H9 (cell line): ENCODE results near the gene MC4R. TPM values are rescaled to one million over a fixed set of nuclear protein-coding genes. Genes with fewer than 3 reads are reported as not detected.

ENCODE experiments used
- DNase-seq: peaks from one replicate; pipeline ENCODE4 v3.0.0-alpha.2; 2017
- H2AFZ ChIP-seq: one replicate; pipeline ENCODE4 v1.6.1; 2013; ENCODE audit warnings: mild to moderate bottlenecking, low read length, control low read depth, moderate library complexity
- H2AK5ac ChIP-seq: 2 replicates; pipeline ENCODE4 v1.6.1; 2013; ENCODE audit warnings: low read length, control low read depth, mixed read lengths; ENCODE audit not compliant: insufficient read length
- H2BK120ac ChIP-seq: one replicate; pipeline ENCODE4 v1.6.1; 2013; ENCODE audit warnings: low read depth, mild to moderate bottlenecking, low read length, control low read depth, inconsistent platforms; ENCODE audit not compliant: poor library complexity, severe bottlenecking
- H2BK12ac ChIP-seq: 2 replicates; pipeline ENCODE4 v1.6.1; 2013; ENCODE audit warnings: low read length, control low read depth, mixed read lengths, low read depth; ENCODE audit not compliant: insufficient read length
- H2BK15ac ChIP-seq: 2 replicates; pipeline ENCODE4 v1.6.1; 2013; ENCODE audit warnings: low read depth, low read length, control low read depth
- H2BK20ac ChIP-seq: one replicate; pipeline ENCODE4 v1.6.1; 2013; ENCODE audit warnings: low read depth, mild to moderate bottlenecking, low read length, control low read depth, inconsistent platforms; ENCODE audit not compliant: poor library complexity, severe bottlenecking
- H2BK5ac ChIP-seq: 2 replicates; pipeline ENCODE4 v1.6.1; 2013; ENCODE audit warnings: low read length, control low read depth, mixed read lengths; ENCODE audit not compliant: insufficient read length
- H3K14ac ChIP-seq: 2 replicates; pipeline ENCODE4 v1.6.1; 2013; ENCODE audit warnings: low read length, control low read depth; ENCODE audit not compliant: insufficient read depth
- H3K18ac ChIP-seq: 2 replicates; pipeline ENCODE4 v1.6.1; 2013; ENCODE audit warnings: low read depth, mild to moderate bottlenecking, mixed read lengths, low read length, control low read depth; ENCODE audit not compliant: insufficient read length
- H3K23ac ChIP-seq: 2 replicates; pipeline ENCODE4 v1.6.1; 2013; ENCODE audit warnings: low read length, control low read depth, mixed read lengths, low read depth; ENCODE audit not compliant: insufficient read length
- H3K23me2 ChIP-seq: 2 replicates; pipeline ENCODE4 v1.6.1; 2013; ENCODE audit warnings: low read depth, mild to moderate bottlenecking, mixed read lengths, low read length, control low read depth; ENCODE audit not compliant: insufficient read length, poor library complexity, severe bottlenecking
- H3K27ac ChIP-seq: 2 replicates; pipeline ENCODE4 v1.5.1; 2013; ENCODE audit warnings: low read length, control low read depth, mixed read lengths, low read depth; ENCODE audit not compliant: insufficient read length
- H3K27me3 ChIP-seq: 2 replicates; pipeline ENCODE4 v1.6.1; 2013; ENCODE audit warnings: low read length, control low read depth, inconsistent platforms; ENCODE audit not compliant: insufficient read depth
- H3K4ac ChIP-seq: 2 replicates; pipeline ENCODE4 v1.6.1; 2013; ENCODE audit warnings: low read depth, mild to moderate bottlenecking, control low read depth, inconsistent platforms, low read length, moderate library complexity
- H3K4me1 ChIP-seq: 2 replicates; pipeline ENCODE4 v1.6.1; 2013; ENCODE audit warnings: low read length, control low read depth, inconsistent platforms; ENCODE audit not compliant: insufficient read depth
- H3K4me2 ChIP-seq: 2 replicates; pipeline ENCODE4 v1.6.1; 2013; ENCODE audit warnings: low read length, control low read depth, mixed read lengths; ENCODE audit not compliant: insufficient read length, insufficient read depth
- H3K56ac ChIP-seq: 2 replicates; pipeline ENCODE4 v1.6.1; 2013; ENCODE audit warnings: low read depth, mild to moderate bottlenecking, mixed read lengths, low read length, control low read depth; ENCODE audit not compliant: insufficient read length
- H3K79me1 ChIP-seq: 2 replicates; pipeline ENCODE4 v1.6.1; 2013; ENCODE audit warnings: low read depth, mild to moderate bottlenecking, moderate library complexity, low read length, control low read depth, inconsistent platforms; ENCODE audit not compliant: insufficient read depth, poor library complexity, severe bottlenecking
- H3K79me2 ChIP-seq: 2 replicates; pipeline ENCODE4 v1.6.1; 2013; ENCODE audit warnings: low read length, control low read depth, inconsistent platforms; ENCODE audit not compliant: insufficient read depth
- H3K9ac ChIP-seq: 2 replicates; pipeline ENCODE4 v1.6.1; 2013; ENCODE audit warnings: low read length, control low read depth, mixed read lengths; ENCODE audit not compliant: insufficient read length; ENCODE audit errors: extremely low read depth
- H3K9me3 ChIP-seq: one replicate; pipeline ENCODE4 v1.6.1; 2013; ENCODE audit warnings: low read depth, low read length, inconsistent platforms; ENCODE audit not compliant: control insufficient read depth
- H3T11ph ChIP-seq: one replicate; pipeline ENCODE4 v1.6.1; 2013; ENCODE audit warnings: mild to moderate bottlenecking, low read length, control low read depth, inconsistent platforms
- H4K20me1 ChIP-seq: one replicate; pipeline ENCODE4 v1.6.1; 2013; ENCODE audit not compliant: control insufficient read depth, insufficient read length, insufficient read depth
- H4K5ac ChIP-seq: 2 replicates; pipeline ENCODE4 v1.6.1; 2013; ENCODE audit warnings: low read depth, mild to moderate bottlenecking, mixed read lengths, low read length, control low read depth; ENCODE audit not compliant: insufficient read length
- H4K8ac ChIP-seq: replicated peaks from 2 replicates; pipeline ENCODE4 v1.6.1; 2013; ENCODE audit warnings: low read length, control low read depth, mixed read lengths, low read depth; ENCODE audit not compliant: insufficient read length
- H4K91ac ChIP-seq: 2 replicates; pipeline ENCODE4 v1.6.1; 2013; ENCODE audit warnings: low read depth, mild to moderate bottlenecking, moderate library complexity, mixed read lengths, low read length, control low read depth; ENCODE audit not compliant: insufficient read length
- H3K27ac Mint-ChIP-seq, 3 experiments: 2 replicates in 2 of 3; 3 replicates in 1 of 3; pipeline ENCODE4 v1.8.0; 2020 to 2021; ENCODE audit warnings: mixed read lengths in 3 of 3, mild to moderate bottlenecking in 1 of 3, moderate library complexity in 1 of 3
- H3K27me3 Mint-ChIP-seq: 2 replicates; pipeline ENCODE4 v1.8.0; 2021; ENCODE audit warnings: low read depth, mild to moderate bottlenecking, moderate library complexity, mixed read lengths
- H3K36me3 Mint-ChIP-seq, 3 experiments: 2 replicates in 2 of 3; 3 replicates in 1 of 3; pipeline ENCODE4 v1.8.0; 2020 to 2021; ENCODE audit warnings: low read depth in 3 of 3, mixed read lengths in 3 of 3; ENCODE audit not compliant: insufficient read depth in 1 of 3
- H3K4me1 Mint-ChIP-seq, 2 experiments: 2 replicates each; pipeline ENCODE4 v1.8.0; 2020; ENCODE audit warnings: mixed read lengths in 2 of 2
- H3K4me3 Mint-ChIP-seq, 2 experiments: 2 replicates in 1 of 2; 3 replicates in 1 of 2; pipeline ENCODE4 v1.8.0; 2020 to 2021; ENCODE audit warnings: mild to moderate bottlenecking in 2 of 2, mixed read lengths in 2 of 2, moderate library complexity in 1 of 2
- H3K9me3 Mint-ChIP-seq, 2 experiments: 2 replicates in 1 of 2; 3 replicates in 1 of 2; pipeline ENCODE4 v1.8.0; 2020; ENCODE audit warnings: mild to moderate bottlenecking in 2 of 2, mixed read lengths in 2 of 2, moderate library complexity in 1 of 2
- total RNA-seq: library from RNA; stranded (reverse); gene quantifications from 2 replicates; pipeline ENCODE4 v1.2.1, GENCODE V29; 2021
- TF ChIP-seq, protein P1 (sequence below): fragments of 200-600 bp; sonication (generic); conservative IDR thresholded peaks from 3 replicates; pipeline ENCODE4 v1.8.0; 2021; ENCODE audit warnings: antibody characterized with exemption, mild to moderate bottlenecking

The MC4R gene
- total RNA-seq, 1 experiment from 2014 or later, result not detected

DNA sequence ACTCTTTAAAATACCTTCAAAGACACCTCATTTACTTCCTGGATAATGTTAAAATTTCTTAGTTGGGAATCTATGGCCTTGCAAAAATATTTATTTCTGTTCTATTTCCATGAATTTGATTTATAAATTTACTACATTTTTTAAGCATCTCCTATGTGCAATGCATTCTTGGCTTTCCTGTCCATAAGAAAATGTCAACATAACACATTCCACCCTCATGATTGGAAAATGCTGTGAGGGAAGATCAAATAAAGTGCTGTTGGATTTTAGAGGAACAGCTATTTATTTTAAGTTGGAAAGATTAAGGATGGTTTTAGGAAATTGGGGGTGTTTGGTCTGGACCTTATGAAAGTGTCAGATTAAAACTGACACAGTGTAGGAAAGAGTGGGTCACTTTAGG is 45.4 kb upstream of the MC4R start:
- no peak overlapping the region for H2BK12ac ChIP-seq
- no peak overlapping the region for H3K4me2 ChIP-seq
- no peaks in the 10 kb centered on the region for H3K4me1 ChIP-seq
- no peak overlapping the region for H2BK5ac ChIP-seq
- no peak overlapping the region for H2BK15ac ChIP-seq
- Mint-ChIP-seq H3K36me3 (no peaks in the 10 kb centered on the region), H3K4me3 (no peak overlapping the region), H3K27me3 (no peaks in the 10 kb centered on the region), H3K4me1 (no peaks in the 10 kb centered on the region), H3K9me3 (peaks cover 0 to 2% of the 10 kb centered on the region in 2 experiments; a peak in 1 of 5 replicates), H3K27ac (no peak overlapping the region)
- no peaks in the 10 kb centered on the region for H4K20me1 ChIP-seq
- no peak overlapping the region for H3K56ac ChIP-seq
- H3K23ac ChIP-seq, result no peak overlapping the region
- no peak overlapping the region for H3T11ph ChIP-seq
- no peak for DNase-seq
- no peak overlapping the region for H3K9ac ChIP-seq
- no peaks in the 10 kb centered on the region for H3K79me2 ChIP-seq
- no peak overlapping the region for H3K27ac ChIP-seq
- H3K14ac ChIP-seq, result no peak overlapping the region
- H4K5ac ChIP-seq, result no peak overlapping the region
- no peak overlapping the region for H2BK20ac ChIP-seq
- H4K91ac ChIP-seq, result no peak overlapping the region
- H3K18ac ChIP-seq, result no peak overlapping the region
- H3K79me1 ChIP-seq, result no peaks in the 10 kb centered on the region
- no peak overlapping the region for H2AK5ac ChIP-seq
- H2AFZ ChIP-seq, result no peak overlapping the region
- H3K23me2 ChIP-seq, result no peaks in the 10 kb centered on the region
- TF ChIP-seq, protein P1, sequence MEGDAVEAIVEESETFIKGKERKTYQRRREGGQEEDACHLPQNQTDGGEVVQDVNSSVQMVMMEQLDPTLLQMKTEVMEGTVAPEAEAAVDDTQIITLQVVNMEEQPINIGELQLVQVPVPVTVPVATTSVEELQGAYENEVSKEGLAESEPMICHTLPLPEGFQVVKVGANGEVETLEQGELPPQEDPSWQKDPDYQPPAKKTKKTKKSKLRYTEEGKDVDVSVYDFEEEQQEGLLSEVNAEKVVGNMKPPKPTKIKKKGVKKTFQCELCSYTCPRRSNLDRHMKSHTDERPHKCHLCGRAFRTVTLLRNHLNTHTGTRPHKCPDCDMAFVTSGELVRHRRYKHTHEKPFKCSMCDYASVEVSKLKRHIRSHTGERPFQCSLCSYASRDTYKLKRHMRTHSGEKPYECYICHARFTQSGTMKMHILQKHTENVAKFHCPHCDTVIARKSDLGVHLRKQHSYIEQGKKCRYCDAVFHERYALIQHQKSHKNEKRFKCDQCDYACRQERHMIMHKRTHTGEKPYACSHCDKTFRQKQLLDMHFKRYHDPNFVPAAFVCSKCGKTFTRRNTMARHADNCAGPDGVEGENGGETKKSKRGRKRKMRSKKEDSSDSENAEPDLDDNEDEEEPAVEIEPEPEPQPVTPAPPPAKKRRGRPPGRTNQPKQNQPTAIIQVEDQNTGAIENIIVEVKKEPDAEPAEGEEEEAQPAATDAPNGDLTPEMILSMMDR, result no peak
- H3K9me3 ChIP-seq, result no peaks in the 10 kb centered on the region
- H3K4ac ChIP-seq, result no peak overlapping the region
- H4K8ac ChIP-seq, result no peak overlapping the region
- H3K27me3 ChIP-seq, result no peaks in the 10 kb centered on the region
- H2BK120ac ChIP-seq, result no peak overlapping the region
